T-cell (primary cell): ENCODE data around the gene ADARB2. TPM values are rescaled to one million over a fixed set of nuclear protein-coding genes. Genes with fewer than 3 reads are reported as not detected.

Experiments
- ATAC-seq, 4 experiments: fragments of 200-7000 bp in 3 of 4; fragments of 150-1000 bp in 1 of 4; cut with Tn5 transposase; replicated peaks in 1 of 4; 1 replicate in 3 of 4; 2 replicates in 1 of 4; pipeline ENCODE4 v1.10.0; 2021; ENCODE audit warnings: moderate library complexity in 3 of 4, mild to moderate bottlenecking in 2 of 4, moderate number of reproducible peaks in 1 of 4
- CTCF ChIA-PET, 2 donors: fragments of 300-600 bp; sonication (Branson Sonifier 250); formaldehyde crosslinking; loops; one replicate each; lab custom pipeline; 2022; ENCODE audit warnings: antibody characterized with exemption in 2 of 2; lab: Charles Lee
- POLR2A ChIA-PET, 2 donors: fragments of 300-600 bp; sonication (Branson Sonifier 250); formaldehyde crosslinking; loops; one replicate each; lab custom pipeline; 2022; ENCODE audit warnings: antibody characterized with exemption in 2 of 2; lab: Charles Lee
- DNase-seq, 35 experiments: peaks; one replicate each; pipeline versions ENCODE4 v3.0.0 to v3.0.0-alpha.2; 2013 to 2023
- H3K27ac ChIP-seq: one replicate; pipeline ENCODE4 v1.5.1; 2013; ENCODE audit warnings: low read length
- H3K27me3 ChIP-seq, 2 experiments: replicated peaks in 1 of 2; 1 replicate in 1 of 2; 2 replicates in 1 of 2; pipeline versions ENCODE4 v1.6.1 to v1.7.0; 2013; ENCODE audit warnings: low read length in 1 of 2, mixed read lengths in 1 of 2; ENCODE audit not compliant: control insufficient read depth in 2 of 2, insufficient read depth in 2 of 2; ENCODE audit errors: extremely low read depth in 1 of 2
- H3K36me3 ChIP-seq, 2 donors: 1 replicate in 1 of 2; 2 replicates in 1 of 2; pipeline versions ENCODE4 v1.6.1 to v1.7.0; 2013; ENCODE audit warnings: low read length in 1 of 2; ENCODE audit not compliant: control insufficient read depth in 2 of 2, insufficient read depth in 1 of 2; ENCODE audit errors: extremely low read depth in 1 of 2
- H3K4me1 ChIP-seq, 2 experiments: 1 replicate in 1 of 2; 2 replicates in 1 of 2; pipeline versions ENCODE4 v1.6.1 to v1.7.0; 2013; ENCODE audit warnings: low read length in 2 of 2, mixed read lengths in 1 of 2; ENCODE audit not compliant: insufficient read depth in 2 of 2, control insufficient read depth in 1 of 2; ENCODE audit errors: extremely low read depth in 1 of 2
- H3K4me3 ChIP-seq, 2 donors: 1 replicate in 1 of 2; 2 replicates in 1 of 2; pipeline versions ENCODE4 v1.5.1 to v1.7.0; 2013; ENCODE audit warnings: mild to moderate bottlenecking in 2 of 2, low read length in 1 of 2, moderate library complexity in 1 of 2; ENCODE audit not compliant: control insufficient read depth in 1 of 2; ENCODE audit errors: extremely low read depth in 1 of 2
- H3K9me3 ChIP-seq: 2 replicates; pipeline ENCODE4 v1.7.0; 2013
- H3K27ac Mint-ChIP-seq, 2 donors: one replicate each; pipeline ENCODE4 v1.8.0; 2020 to 2021; ENCODE audit warnings: mild to moderate bottlenecking in 2 of 2, mixed read lengths in 2 of 2
- H3K27me3 Mint-ChIP-seq, 2 donors: one replicate each; pipeline ENCODE4 v1.8.0; 2021 to 2022; ENCODE audit warnings: mixed read lengths in 2 of 2
- H3K36me3 Mint-ChIP-seq: one replicate; pipeline ENCODE4 v1.8.0; 2021; ENCODE audit warnings: mixed read lengths
- H3K4me1 Mint-ChIP-seq, 3 donors: one replicate each; pipeline ENCODE4 v1.8.0; 2020 to 2022; ENCODE audit warnings: mixed read lengths in 3 of 3, mild to moderate bottlenecking in 1 of 3
- H3K4me3 Mint-ChIP-seq, 3 donors: one replicate each; pipeline ENCODE4 v1.8.0; 2020 to 2022; ENCODE audit warnings: mild to moderate bottlenecking in 3 of 3, mixed read lengths in 3 of 3, moderate library complexity in 3 of 3
- H3K9me3 Mint-ChIP-seq, 3 donors: one replicate each; pipeline ENCODE4 v1.8.0; 2020 to 2022; ENCODE audit warnings: mixed read lengths in 3 of 3
- WGBS: methylation state at CpG from one replicate; pipeline ENCODE4 v1.1.5; 2013; ENCODE audit warnings: missing lambda C conversion rate; ENCODE audit not compliant: insufficient coverage; 5-methylcytosine and 5-hydroxymethylcytosine counted together
- total RNA-seq, 35 experiments: library from RNA in 6 of 35; stranded (reverse) in 6 of 35; fragments of 120-200 nt in 1 of 35; gene quantifications; one replicate each; pipeline versions ENCODE4 v1.2.1 to v1.2.4 and lab custom pipeline; 2013 to 2026

ADARB2 gene
- total RNA-seq, 5 donors from 2014 or later (not counting 1 experiment from before 2014, with no cell fraction given), result 0.07 to 4.0 (median 0.41) TPM

DNA sequence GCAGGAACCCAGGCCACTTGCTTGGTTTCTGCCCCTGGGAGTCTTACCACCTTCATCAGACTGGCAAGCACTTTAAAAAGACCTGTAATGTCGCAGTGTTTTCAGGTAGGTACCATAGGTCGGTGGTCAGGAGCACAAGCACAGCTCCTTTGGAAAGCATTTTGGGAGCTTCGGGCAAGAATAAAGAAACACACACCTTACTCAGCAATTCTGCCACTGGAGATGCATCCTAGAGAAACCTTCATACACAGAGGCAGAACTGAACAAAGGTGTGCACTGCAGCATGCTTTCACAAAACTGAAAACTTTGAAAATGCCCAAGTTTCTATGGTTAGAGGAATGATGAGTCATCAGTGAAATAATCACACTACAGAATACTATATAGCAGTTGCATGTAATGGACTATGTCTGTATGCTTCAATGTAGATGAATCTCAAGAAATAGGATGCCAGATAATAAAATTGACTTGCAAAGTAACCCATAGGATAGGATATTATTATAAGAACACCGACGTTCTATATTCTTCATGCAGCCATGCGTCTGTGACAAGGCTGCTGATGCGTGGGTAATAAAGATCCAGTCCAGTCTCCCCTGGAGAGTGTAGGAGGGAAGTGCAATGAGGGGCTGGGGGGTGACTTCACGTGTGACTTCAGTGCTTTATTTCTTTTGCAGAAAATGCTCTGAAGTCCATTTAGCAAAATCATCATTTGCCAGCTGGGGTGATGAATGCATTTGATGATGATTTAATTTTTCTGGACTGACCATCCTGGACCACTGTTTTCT, 371.6 kb downstream of the ADARB2 start:
- Mint-ChIP-seq H3K4me3 (no peak overlapping the region), H3K9me3 (no peaks in the 10 kb centered on the region), H3K27ac (no peak overlapping the region), H3K4me1 (no peaks in the 10 kb centered on the region), H3K36me3 (no peaks in the 10 kb centered on the region), H3K27me3 (peaks cover 33 to 40% of the 10 kb centered on the region in 2 donors)
- Histone ChIP-seq H3K36me3 (no peaks in the 10 kb centered on the region), H3K27ac (no peak overlapping the region), H3K4me1 (peaks cover 0 to 2% of the 10 kb centered on the region in 2 experiments), H3K27me3 (peaks cover 0 to 48% of the 10 kb centered on the region in 2 experiments), H3K4me3 (no peak overlapping the region), H3K9me3 (no peaks in the 10 kb centered on the region)
- ChIA-PET CTCF (no interaction called here), POLR2A (no interaction called here)
- ATAC-seq (no peak), DNase-seq (no peak)
- WGBS, result 83% methylated on average over 6 of the region's 8 CpGs

DNA sequence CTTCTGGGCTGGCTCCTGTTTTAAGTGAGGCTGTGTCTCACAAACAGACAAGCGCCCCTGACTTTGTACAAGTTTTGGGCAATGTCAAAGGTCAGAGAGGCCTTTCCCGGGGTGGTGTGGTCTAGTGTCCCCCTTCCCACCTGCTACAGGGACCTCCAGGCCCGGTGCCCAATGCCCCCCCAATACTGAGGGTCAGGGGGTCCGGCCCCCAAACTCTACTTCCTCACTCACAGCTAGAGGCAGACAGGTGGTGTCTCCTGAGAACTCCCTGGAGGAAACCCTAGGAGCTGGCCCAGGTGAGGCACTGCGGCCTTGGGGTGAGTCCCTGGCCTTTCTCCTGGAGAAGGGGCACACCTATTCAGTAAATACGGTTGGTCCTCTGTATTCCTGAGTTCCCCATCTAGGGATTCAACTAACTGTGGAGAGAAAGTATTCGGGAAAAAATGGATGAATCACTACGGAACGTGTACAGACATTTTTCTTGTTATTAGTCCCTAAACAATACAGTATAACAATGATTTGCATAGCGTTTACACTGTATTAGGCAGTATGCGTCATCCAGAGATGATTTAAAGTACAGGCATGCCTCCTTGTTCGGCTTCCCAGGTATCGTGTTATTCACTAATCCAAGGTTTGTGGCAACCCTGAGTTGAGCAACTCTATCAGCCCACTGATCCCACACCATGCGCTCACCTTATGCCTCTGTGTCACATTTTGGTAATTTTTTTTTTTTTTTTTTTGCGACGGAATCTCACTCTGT, 373.0 kb downstream of the ADARB2 start:
- Mint-ChIP-seq H3K27ac (no peak overlapping the region), H3K4me3 (no peak overlapping the region), H3K27me3 (peaks cover 24 to 33% of the 10 kb centered on the region in 2 donors), H3K36me3 (no peaks in the 10 kb centered on the region), H3K4me1 (peaks cover 4 to 7% (median 5%) of the 10 kb centered on the region in 3 donors), H3K9me3 (no peaks in the 10 kb centered on the region)
- H3K9me3 ChIP-seq, result no peaks in the 10 kb centered on the region
- peaks cover 4 to 6% of the 10 kb centered on the region in 2 experiments for H3K4me1 ChIP-seq
- ChIA-PET POLR2A (no interaction called here), CTCF (no interaction called here)
- H3K36me3 ChIP-seq, result no peaks in the 10 kb centered on the region
- no peak overlapping the region for H3K27ac ChIP-seq
- H3K27me3 ChIP-seq, result peaks cover 0 to 55% of the 10 kb centered on the region in 2 experiments
- 100% methylated on average over 6 of the region's 16 CpGs for WGBS
- no peak for ATAC-seq
- no peak overlapping the region for H3K4me3 ChIP-seq
- no peak for DNase-seq

DNA sequence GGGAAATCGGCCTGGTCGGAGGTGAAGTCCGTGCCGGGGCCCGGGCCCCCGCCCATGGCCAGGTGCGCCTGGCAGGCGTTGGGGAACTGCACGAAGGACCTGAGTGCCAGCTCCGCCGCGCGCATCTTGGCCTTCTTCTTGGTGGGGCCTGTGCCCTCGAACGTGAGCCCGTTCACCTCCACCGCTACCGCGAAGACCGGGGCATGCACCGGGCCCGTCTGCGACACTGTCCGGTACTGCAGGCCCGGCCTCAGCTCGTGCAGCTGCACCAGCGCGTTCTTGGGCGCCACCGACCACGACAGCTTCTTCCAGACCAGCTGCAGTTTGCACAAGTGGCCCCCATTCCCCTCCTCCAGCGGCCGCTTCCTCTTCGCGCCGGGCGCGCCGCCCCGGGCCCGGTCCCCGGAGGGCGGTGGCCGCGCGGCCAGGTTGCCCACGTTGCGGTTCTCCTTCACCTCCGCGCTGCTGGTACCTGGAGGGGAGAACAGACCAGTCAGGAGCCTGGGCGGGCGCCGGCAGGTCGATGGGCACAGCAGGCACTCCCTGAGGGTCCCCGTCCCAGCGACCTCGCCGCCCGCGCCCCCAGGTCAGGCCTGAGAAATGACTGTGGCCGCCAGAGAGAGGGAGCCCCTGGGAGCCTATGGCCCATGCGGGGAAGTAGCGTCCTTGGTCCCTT, 373.7 kb downstream of the ADARB2 start:
- Mint-ChIP-seq H3K9me3 (no peaks in the 10 kb centered on the region), H3K36me3 (no peaks in the 10 kb centered on the region), H3K4me1 (peaks cover 10 to 15% (median 12%) of the 10 kb centered on the region in 3 donors), H3K4me3 (no peak overlapping the region), H3K27me3 (peaks cover 23 to 27% of the 10 kb centered on the region in 2 donors), H3K27ac (no peak overlapping the region)
- CTCF ChIA-PET, result no interaction called here
- Histone ChIP-seq H3K4me1 (peaks cover 3 to 4% of the 10 kb centered on the region in 2 experiments), H3K27me3 (peaks cover 0 to 49% of the 10 kb centered on the region in 2 experiments), H3K36me3 (no peaks in the 10 kb centered on the region), H3K9me3 (no peaks in the 10 kb centered on the region), H3K27ac (no peak overlapping the region), H3K4me3 (no peak overlapping the region)
- POLR2A ChIA-PET, result no interaction called here
- DNase-seq (no peak), ATAC-seq (no peak)
- 47% methylated on average over 49 of the region's 63 CpGs for WGBS

DNA sequence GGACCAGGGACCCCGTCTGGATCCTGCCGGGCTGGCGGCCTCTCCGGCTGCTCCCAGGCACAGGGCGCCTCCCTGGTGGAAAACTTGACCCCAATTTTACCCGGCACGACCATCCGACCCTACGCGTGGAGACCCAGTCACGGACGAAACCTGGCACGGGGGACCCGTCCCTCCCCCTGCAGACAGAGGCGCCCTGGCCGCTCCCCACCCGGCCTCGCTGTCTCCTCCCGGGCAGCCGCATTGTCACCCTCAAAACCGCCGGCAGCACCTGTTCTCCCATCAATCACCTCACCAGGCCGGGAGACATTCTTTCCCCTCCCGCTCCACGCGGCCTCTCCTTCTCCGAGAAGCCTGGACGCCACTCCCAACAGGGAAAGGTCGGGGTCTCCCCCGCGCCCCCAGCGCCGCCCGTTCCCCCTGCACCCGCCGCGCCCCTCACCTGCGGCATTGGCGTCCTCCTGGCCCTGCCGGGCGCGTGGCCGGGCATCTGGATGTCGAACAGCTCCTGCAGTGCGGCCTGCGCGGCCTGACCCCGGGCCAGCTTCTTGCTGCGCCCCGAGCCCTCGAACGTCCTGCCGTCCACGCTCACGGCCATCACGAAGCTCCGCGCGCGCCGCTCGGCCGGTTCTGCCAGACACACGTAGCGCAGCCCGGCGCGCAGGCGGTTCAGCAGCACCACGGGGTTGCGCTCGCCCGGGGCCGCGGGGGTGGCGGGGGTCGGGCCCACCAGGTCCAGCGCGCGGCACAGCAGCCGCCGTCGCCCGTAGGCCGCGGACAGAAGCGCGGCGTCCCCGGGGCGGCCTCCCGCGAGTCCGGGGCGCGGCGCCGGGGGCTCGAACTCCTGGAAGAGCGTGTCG, 374.5 kb downstream of the ADARB2 start:
- Mint-ChIP-seq H3K27me3 (peaks cover 25 to 29% of the 10 kb centered on the region in 2 donors), H3K36me3 (no peaks in the 10 kb centered on the region), H3K27ac (no peak overlapping the region), H3K9me3 (no peaks in the 10 kb centered on the region), H3K4me3 (no peak overlapping the region), H3K4me1 (peaks cover 10 to 21% (median 16%) of the 10 kb centered on the region in 3 donors)
- no peak for DNase-seq
- ATAC-seq, result no peak
- Histone ChIP-seq H3K27ac (no peak overlapping the region), H3K4me3 (no peak overlapping the region), H3K9me3 (no peaks in the 10 kb centered on the region), H3K4me1 (peaks cover 3 to 8% of the 10 kb centered on the region in 2 experiments), H3K36me3 (no peaks in the 10 kb centered on the region), H3K27me3 (peaks cover 0 to 45% of the 10 kb centered on the region in 2 experiments)
- ChIA-PET POLR2A (no interaction called here), CTCF (no interaction called here)
- 49% methylated on average over 97 of the region's 101 CpGs for WGBS

DNA sequence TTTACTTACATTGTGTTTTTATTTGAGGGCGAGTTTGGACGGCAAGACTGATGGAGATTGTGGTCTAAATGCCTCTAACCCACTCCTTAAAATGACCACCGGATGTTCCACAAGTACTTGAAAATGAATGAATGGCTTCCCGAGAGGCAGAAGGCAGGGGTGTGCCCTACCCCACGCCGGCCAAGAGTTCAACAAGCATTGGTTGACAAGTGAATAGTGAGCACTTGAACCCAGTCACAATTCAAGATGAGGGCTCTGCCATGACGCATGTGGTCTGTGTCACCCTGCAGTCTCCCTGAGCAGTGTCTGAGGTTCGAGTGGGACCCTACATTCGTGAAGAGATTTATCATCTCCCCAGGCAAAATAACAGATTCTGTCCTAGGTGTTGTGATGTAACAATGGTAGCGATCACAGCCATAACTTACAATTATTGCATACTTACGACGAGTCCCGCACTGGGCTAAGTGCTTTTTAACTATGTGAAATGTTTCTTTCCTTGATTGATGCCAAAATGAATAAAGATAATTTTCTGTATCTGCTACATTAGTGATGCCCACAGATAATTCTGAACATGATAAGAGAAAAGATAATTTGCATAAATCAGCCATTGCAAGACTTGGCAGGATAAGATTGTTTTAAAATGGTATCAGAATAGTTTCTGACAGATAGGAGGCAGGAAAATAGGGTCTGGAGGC, 375.8 kb downstream of the ADARB2 start:
- H3K4me3 ChIP-seq, result no peak overlapping the region
- POLR2A ChIA-PET, result no interaction called here
- ATAC-seq, result no peak
- no peak overlapping the region for H3K4me3 Mint-ChIP-seq
- no peak overlapping the region for H3K27ac Mint-ChIP-seq
- H3K4me1 Mint-ChIP-seq, result peaks cover 10 to 22% (median 16%) of the 10 kb centered on the region in 3 donors
- no peaks in the 10 kb centered on the region for H3K9me3 ChIP-seq
- H3K36me3 ChIP-seq, result no peaks in the 10 kb centered on the region
- peaks cover 21 to 22% of the 10 kb centered on the region in 2 donors for H3K27me3 Mint-ChIP-seq
- DNase-seq, result no peak
- H3K27ac ChIP-seq, result no peak overlapping the region
- no peaks in the 10 kb centered on the region for H3K9me3 Mint-ChIP-seq
- H3K36me3 Mint-ChIP-seq, result no peaks in the 10 kb centered on the region
- H3K27me3 ChIP-seq, result peaks cover 0 to 43% of the 10 kb centered on the region in 2 experiments
- CTCF ChIA-PET, result no interaction called here
- WGBS, result 88% methylated on average over 3 of the region's 13 CpGs
- H3K4me1 ChIP-seq, result peaks cover 3 to 9% of the 10 kb centered on the region in 2 experiments
